Measurements from ENCODE around the gene RNPC3.

DNA sequence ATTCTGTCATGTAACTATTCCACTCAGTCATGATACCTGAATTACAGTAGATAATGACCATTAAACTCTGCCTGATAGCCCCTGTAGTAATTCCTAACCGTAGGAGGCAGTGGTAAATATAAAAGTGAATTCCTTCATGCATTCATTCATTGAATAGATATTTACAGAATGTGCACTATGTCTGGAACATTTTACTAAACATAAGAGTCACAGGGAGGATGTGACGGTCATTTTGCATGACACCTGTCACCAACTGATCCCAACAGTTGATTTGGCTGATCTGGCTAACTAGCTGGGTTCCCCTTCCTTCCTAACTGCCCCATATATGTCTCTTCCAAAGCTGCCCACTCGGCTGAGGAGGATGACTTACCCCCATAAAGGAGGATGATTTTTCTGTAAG lies 2.2 kb upstream of the RNPC3 start:
- TF ChIP-seq POLR2A (IDR thresholded peaks at IDR 0.05) (no peak), EP300 (IDR thresholded peaks at IDR 0.05; ENCODE audit: low read depth) (no peak)
